ES-I3 (cell line): ENCODE results near the gene HDAC7.
A peak's percentile ranks its signal among the peaks of the same experiment; 100 is the strongest.

Experiments
- H3K36me3 ChIP-seq: 2 replicates; pipeline ENCODE4 v1.6.1; 2013; ENCODE audit warnings: mild to moderate bottlenecking, low read length, control low read depth, moderate library complexity; ENCODE audit not compliant: insufficient read depth
- H3K4me1 ChIP-seq: 2 replicates; pipeline ENCODE4 v1.6.1; 2013; ENCODE audit warnings: mild to moderate bottlenecking, control low read depth, low read length; ENCODE audit not compliant: insufficient read depth
- H3K9ac ChIP-seq: 2 replicates; pipeline ENCODE4 v1.6.1; 2013; ENCODE audit warnings: low read depth, mild to moderate bottlenecking, low read length, moderate library complexity
- H3K9me3 ChIP-seq: 2 replicates; pipeline ENCODE4 v1.6.1; 2013; ENCODE audit warnings: mild to moderate bottlenecking, low read length, moderate library complexity; ENCODE audit not compliant: control insufficient read depth, insufficient read depth

Gene HDAC7

GRCh38 chr12:47757364-47757839, 62.3 kb downstream of the HDAC7 start:
- peaks cover 33% of the 10 kb centered on the region for H3K4me1 ChIP-seq
- no peaks in the 10 kb centered on the region for H3K36me3 ChIP-seq
- H3K9ac ChIP-seq: peak overlapping the region; percentile 74; the same call in 1 of the 2 replicates
- H3K9me3 ChIP-seq: no peaks in the 10 kb centered on the region

- no peak overlapping the region for H3K9ac ChIP-seq
These were observed 63.8 kb downstream of the HDAC7 start for GRCh38 chr12:47755655-47756562.

GRCh38 chr12:47754881-47755280, 64.8 kb downstream of the HDAC7 start:
- Histone ChIP-seq H3K36me3 (no peaks in the 10 kb centered on the region), H3K9me3 (no peaks in the 10 kb centered on the region), H3K4me1 (peaks cover 35% of the 10 kb centered on the region), H3K9ac (no peak overlapping the region)

More at GRCh38 chr12:47755655-47756562, 63.8 kb downstream of the HDAC7 start:
- Histone ChIP-seq H3K9me3 (no peaks in the 10 kb centered on the region), H3K4me1 (peaks cover 35% of the 10 kb centered on the region), H3K36me3 (no peaks in the 10 kb centered on the region)

GRCh38 chr12:47754126-47754525, 65.6 kb downstream of the HDAC7 start:
- no peaks in the 10 kb centered on the region for H3K9me3 ChIP-seq
- 0 out of 2 replicates have a peak, but pooled peaks cover 3% of the 10 kb centered on the region for H3K36me3 ChIP-seq
- H3K9ac ChIP-seq: peak overlapping the region; percentile 5; the same call in 1 of the 2 replicates
- H3K4me1 ChIP-seq: peaks cover 31% of the 10 kb centered on the region

GRCh38 chr12:47753021-47754001, 66.4 kb downstream of the HDAC7 start:
- Histone ChIP-seq H3K4me1 (peaks cover 31% of the 10 kb centered on the region), H3K36me3 (0 out of 2 replicates have a peak, but pooled peaks cover 3% of the 10 kb centered on the region), H3K9me3 (no peaks in the 10 kb centered on the region), H3K9ac (peak overlapping the region; percentile 5; the same call in 1 of the 2 replicates)

- H3K36me3 ChIP-seq: 0 out of 2 replicates have a peak, but pooled peaks cover 3% of the 10 kb centered on the region
- H3K9me3 ChIP-seq: no peaks in the 10 kb centered on the region
- peaks cover 31% of the 10 kb centered on the region for H3K4me1 ChIP-seq
- no peak overlapping the region for H3K9ac ChIP-seq
These were observed 67.2 kb downstream of the HDAC7 start for GRCh38 chr12:47752552-47752951.

- no peak overlapping the region for H3K9ac ChIP-seq
- H3K36me3 ChIP-seq: 0 out of 2 replicates have a peak, but pooled peaks cover 3% of the 10 kb centered on the region
- H3K9me3 ChIP-seq: no peaks in the 10 kb centered on the region
- H3K4me1 ChIP-seq: peaks cover 31% of the 10 kb centered on the region
These were observed 67.6 kb downstream of the HDAC7 start for GRCh38 chr12:47752121-47752520.

GRCh38 chr12:47751561-47751960, 68.1 kb downstream of the HDAC7 start:
- 0 out of 2 replicates have a peak, but pooled peaks cover 3% of the 10 kb centered on the region for H3K36me3 ChIP-seq
- H3K4me1 ChIP-seq: peaks cover 31% of the 10 kb centered on the region
- no peaks in the 10 kb centered on the region for H3K9me3 ChIP-seq
- no peak overlapping the region for H3K9ac ChIP-seq

GRCh38 chr12:47750916-47751470, 68.7 kb downstream of the HDAC7 start:
- Histone ChIP-seq H3K9ac (no peak overlapping the region), H3K36me3 (0 out of 2 replicates have a peak, but pooled peaks cover 3% of the 10 kb centered on the region), H3K4me1 (peaks cover 27% of the 10 kb centered on the region), H3K9me3 (no peaks in the 10 kb centered on the region)

- Histone ChIP-seq H3K4me1 (peaks cover 25% of the 10 kb centered on the region), H3K9me3 (no peaks in the 10 kb centered on the region), H3K36me3 (0 out of 2 replicates have a peak, but pooled peaks cover 3% of the 10 kb centered on the region), H3K9ac (no peak overlapping the region)
These were observed 69.4 kb downstream of the HDAC7 start for GRCh38 chr12:47750229-47750798.

- H3K9ac ChIP-seq: no peak overlapping the region
- H3K4me1 ChIP-seq: peaks cover 20% of the 10 kb centered on the region
- H3K36me3 ChIP-seq: 0 out of 2 replicates have a peak, but pooled peaks cover 3% of the 10 kb centered on the region
- no peaks in the 10 kb centered on the region for H3K9me3 ChIP-seq
These were observed 70.8 kb downstream of the HDAC7 start for GRCh38 chr12:47748899-47749298.

GRCh38 chr12:47748507-47748828, 71.2 kb downstream of the HDAC7 start:
- H3K9ac ChIP-seq: no peak overlapping the region
- H3K9me3 ChIP-seq: no peaks in the 10 kb centered on the region
- peaks cover 16% of the 10 kb centered on the region for H3K4me1 ChIP-seq
- 0 out of 2 replicates have a peak, but pooled peaks cover 3% of the 10 kb centered on the region for H3K36me3 ChIP-seq

GRCh38 chr12:47747596-47748506, 71.9 kb downstream of the HDAC7 start:
- no peaks in the 10 kb centered on the region for H3K9me3 ChIP-seq
- no peak overlapping the region for H3K9ac ChIP-seq
- H3K4me1 ChIP-seq: peaks cover 10% of the 10 kb centered on the region
- 0 out of 2 replicates have a peak, but pooled peaks cover 3% of the 10 kb centered on the region for H3K36me3 ChIP-seq
